Duodenal mucosa (tissue), 2 donors: Measurements from ENCODE around the gene ZPBP.
"Not testable (repeated sequence)": the region's sequence is repeated elsewhere in the genome, so short reads cannot be mapped to it uniquely, and the experiment has no call there.

ENCODE experiments used
- H3K27ac ChIP-seq: one replicate; pipeline ENCODE4 v1.7.0; 2013; ENCODE audit warnings: low read depth, low read length
- H3K27me3 ChIP-seq, 2 donors: one replicate each; pipeline ENCODE4 v1.7.0; 2013; ENCODE audit warnings: low read length in 2 of 2, control low read depth in 1 of 2; ENCODE audit not compliant: insufficient read depth in 2 of 2, control insufficient read depth in 1 of 2
- H3K36me3 ChIP-seq, 2 donors: one replicate each; pipeline ENCODE4 v1.7.0; 2013; ENCODE audit warnings: low read length in 2 of 2, control low read depth in 1 of 2; ENCODE audit not compliant: insufficient read depth in 2 of 2, control insufficient read depth in 1 of 2
- H3K4me1 ChIP-seq, 2 donors: one replicate each; pipeline ENCODE4 v1.7.0; 2013; ENCODE audit warnings: low read length in 2 of 2, control low read depth in 1 of 2; ENCODE audit not compliant: insufficient read depth in 2 of 2, control insufficient read depth in 1 of 2
- H3K4me3 ChIP-seq, 2 donors: one replicate each; pipeline ENCODE4 v1.7.0; 2013; ENCODE audit warnings: low read length in 2 of 2, low read depth in 1 of 2
- H3K9ac ChIP-seq, 2 donors: one replicate each; pipeline ENCODE4 v1.7.0; 2013; ENCODE audit warnings: low read length in 2 of 2, low read depth in 1 of 2
- H3K9me3 ChIP-seq, 2 donors: one replicate each; pipeline ENCODE4 v1.7.0; 2013; ENCODE audit warnings: low read length in 2 of 2, control low read depth in 1 of 2; ENCODE audit not compliant: control insufficient read depth in 1 of 2

Gene ZPBP

GRCh38 chr7:50056131-50056530, 36.9 kb downstream of the ZPBP start:
- H3K9me3 ChIP-seq: no peaks in the 10 kb centered on the region
- no peaks in the 10 kb centered on the region for H3K36me3 ChIP-seq
- no peaks in the 10 kb centered on the region for H3K4me1 ChIP-seq
- no peak overlapping the region for H3K4me3 ChIP-seq
- no peak overlapping the region for H3K9ac ChIP-seq
- no peak overlapping the region for H3K27ac ChIP-seq
- no peaks in the 10 kb centered on the region for H3K27me3 ChIP-seq

GRCh38 chr7:50047716-50048115, 45.3 kb downstream of the ZPBP start:
- peaks cover 0 to 3% of the 10 kb centered on the region in 2 donors for H3K27me3 ChIP-seq
- no peaks in the 10 kb centered on the region for H3K9me3 ChIP-seq
- no peak overlapping the region for H3K4me3 ChIP-seq
- no peak overlapping the region for H3K9ac ChIP-seq
- H3K36me3 ChIP-seq: no peaks in the 10 kb centered on the region
- no peaks in the 10 kb centered on the region for H3K4me1 ChIP-seq
- H3K27ac ChIP-seq: no peak overlapping the region

- not testable (repeated sequence) for H3K4me1 ChIP-seq, H3K27me3 ChIP-seq, H3K9ac ChIP-seq, H3K36me3 ChIP-seq, H3K4me3 ChIP-seq, H3K9me3 ChIP-seq, H3K27ac ChIP-seq
These were observed 51.9 kb downstream of the ZPBP start for GRCh38 chr7:50041165-50041564.

- Histone ChIP-seq H3K4me1 (no peaks in the 10 kb centered on the region), H3K36me3 (no peaks in the 10 kb centered on the region), H3K9me3 (no peaks in the 10 kb centered on the region), H3K27me3 (no peaks in the 10 kb centered on the region), H3K9ac (no peak overlapping the region), H3K27ac (no peak overlapping the region), H3K4me3 (no peak overlapping the region)
These were observed 56.0 kb downstream of the ZPBP start for GRCh38 chr7:50037086-50037485.

- no peak overlapping the region for H3K9ac ChIP-seq
- H3K27me3 ChIP-seq: no peaks in the 10 kb centered on the region
- no peak overlapping the region for H3K27ac ChIP-seq
- no peaks in the 10 kb centered on the region for H3K4me1 ChIP-seq
- no peaks in the 10 kb centered on the region for H3K9me3 ChIP-seq
- H3K4me3 ChIP-seq: no peak overlapping the region
- no peaks in the 10 kb centered on the region for H3K36me3 ChIP-seq
These were observed 70.1 kb downstream of the ZPBP start for GRCh38 chr7:50022991-50023390.

GRCh38 chr7:50022451-50022850, 70.6 kb downstream of the ZPBP start:
- H3K9me3 ChIP-seq: no peaks in the 10 kb centered on the region
- H3K4me3 ChIP-seq: no peak overlapping the region
- H3K27me3 ChIP-seq: no peaks in the 10 kb centered on the region
- no peaks in the 10 kb centered on the region for H3K4me1 ChIP-seq
- H3K9ac ChIP-seq: no peak overlapping the region
- H3K36me3 ChIP-seq: no peaks in the 10 kb centered on the region
- no peak overlapping the region for H3K27ac ChIP-seq

GRCh38 chr7:49995681-49996080, 97.4 kb downstream of the ZPBP start:
- H3K4me1 ChIP-seq: no peaks in the 10 kb centered on the region
- no peak overlapping the region for H3K4me3 ChIP-seq
- no peaks in the 10 kb centered on the region for H3K27me3 ChIP-seq
- no peaks in the 10 kb centered on the region for H3K9me3 ChIP-seq
- H3K9ac ChIP-seq: no peak overlapping the region
- H3K36me3 ChIP-seq: no peaks in the 10 kb centered on the region
- H3K27ac ChIP-seq: no peak overlapping the region

GRCh38 chr7:49986191-49986590, 106.9 kb downstream of the ZPBP start:
- Histone ChIP-seq H3K36me3 (no peaks in the 10 kb centered on the region), H3K27me3 (no peaks in the 10 kb centered on the region), H3K4me3 (no peak overlapping the region), H3K27ac (no peak overlapping the region), H3K9me3 (peaks cover 9 to 22% of the 10 kb centered on the region in 2 donors), H3K4me1 (no peaks in the 10 kb centered on the region), H3K9ac (no peak overlapping the region)

GRCh38 chr7:49980465-49980864, 112.6 kb downstream of the ZPBP start:
- Histone ChIP-seq H3K36me3 (no peaks in the 10 kb centered on the region), H3K9me3 (no peaks in the 10 kb centered on the region), H3K27ac (no peak overlapping the region), H3K27me3 (no peaks in the 10 kb centered on the region), H3K9ac (no peak overlapping the region), H3K4me3 (no peak overlapping the region), H3K4me1 (no peaks in the 10 kb centered on the region)

GRCh38 chr7:49976238-49976637, 116.8 kb downstream of the ZPBP start:
- no peak overlapping the region for H3K9ac ChIP-seq
- no peaks in the 10 kb centered on the region for H3K4me1 ChIP-seq
- H3K4me3 ChIP-seq: no peak overlapping the region
- no peaks in the 10 kb centered on the region for H3K27me3 ChIP-seq
- no peaks in the 10 kb centered on the region for H3K9me3 ChIP-seq
- H3K27ac ChIP-seq: no peak overlapping the region
- no peaks in the 10 kb centered on the region for H3K36me3 ChIP-seq

- Histone ChIP-seq H3K4me1 (no peaks in the 10 kb centered on the region), H3K36me3 (no peaks in the 10 kb centered on the region), H3K27ac (no peak overlapping the region), H3K4me3 (no peak overlapping the region), H3K9me3 (no peaks in the 10 kb centered on the region), H3K27me3 (no peaks in the 10 kb centered on the region), H3K9ac (no peak overlapping the region)
These were observed 119.0 kb downstream of the ZPBP start for GRCh38 chr7:49974035-49974434.
